HG03521 (cell line): ENCODE data around the gene ORMDL2.
"Not testable (repeated sequence)": the region's sequence is repeated elsewhere in the genome, so short reads cannot be mapped to it uniquely, and the experiment has no call there.

Experiments used
- ATAC-seq: cut with Tn5 transposase; IDR thresholded peaks from one replicate; pipeline ENCODE4 v1.9.1; 2021; ENCODE audit warnings: mild to moderate bottlenecking, moderate library complexity; ENCODE audit not compliant: unreplicated experiment

Gene ORMDL2

GRCh38 chr12:55827806-55828205 is 10.0 kb downstream of the ORMDL2 start:
- no peak for ATAC-seq

DNA sequence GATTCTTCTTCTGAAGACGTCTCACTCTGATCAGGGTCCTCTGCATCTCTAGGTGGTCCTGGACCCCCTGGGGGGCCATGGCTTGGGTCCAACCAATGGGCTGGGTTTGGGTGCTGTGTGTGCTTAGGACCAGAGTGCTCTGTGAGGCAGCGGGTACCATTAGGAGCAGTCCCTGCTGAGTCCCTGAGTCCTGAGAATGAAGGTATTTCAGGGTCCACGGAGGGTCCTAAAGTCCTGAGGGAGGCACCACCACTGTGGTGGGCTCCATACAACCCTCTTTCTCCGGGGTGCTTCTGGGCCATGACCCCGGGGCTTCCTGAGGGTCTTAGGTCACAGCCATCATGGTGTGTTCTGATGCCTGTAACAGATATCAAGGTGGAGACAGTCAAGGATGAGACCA is 10.5 kb downstream of the ORMDL2 start:
- ATAC-seq = no peak

GRCh38 chr12:55829967-55830600 is 12.2 kb downstream of the ORMDL2 start:
- ATAC-seq = peak; percentile 14

- no peak for ATAC-seq
These were observed 13.0 kb downstream of the ORMDL2 start for GRCh38 chr12:55830601-55831446.

DNA sequence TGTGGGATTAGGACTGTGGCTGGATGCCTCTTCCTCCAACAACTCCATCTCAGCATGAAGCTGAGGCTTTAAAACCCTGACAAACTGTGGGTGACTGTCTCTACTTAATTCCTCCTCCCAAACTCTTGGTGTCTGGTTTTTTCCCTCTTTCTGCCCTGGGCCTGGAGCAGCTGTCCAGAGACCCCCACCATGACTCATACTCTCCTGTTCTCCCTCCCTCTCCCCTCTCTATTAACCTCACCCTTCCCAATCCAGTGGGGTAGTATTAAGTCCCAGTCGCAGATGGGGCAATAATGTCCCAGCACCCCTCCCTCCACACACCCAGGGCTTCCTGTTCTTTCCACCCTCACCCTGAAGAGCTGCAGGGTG is 13.6 kb downstream of the ORMDL2 start:
- ATAC-seq = no peak

DNA sequence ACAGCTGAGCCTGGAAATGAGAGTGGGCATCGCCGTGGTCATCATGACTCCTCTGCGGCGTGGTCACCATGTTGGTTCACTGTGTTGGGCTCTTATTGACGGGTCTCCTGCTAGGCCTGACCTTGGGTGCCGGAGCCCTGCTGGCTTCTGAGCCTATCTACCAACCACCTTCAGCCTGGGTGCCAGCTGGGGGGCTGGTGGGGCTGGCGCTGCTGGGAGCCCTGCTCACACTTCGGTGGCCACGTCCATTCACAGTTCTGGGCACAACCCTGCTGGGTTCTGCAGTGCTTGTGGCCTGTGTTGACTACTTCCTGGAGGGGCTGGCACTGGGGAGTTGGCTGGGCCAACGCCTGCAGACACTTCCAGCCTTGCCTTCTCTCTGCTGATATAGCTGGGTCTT is 15.2 kb downstream of the ORMDL2 start:
- ATAC-seq = no peak

DNA sequence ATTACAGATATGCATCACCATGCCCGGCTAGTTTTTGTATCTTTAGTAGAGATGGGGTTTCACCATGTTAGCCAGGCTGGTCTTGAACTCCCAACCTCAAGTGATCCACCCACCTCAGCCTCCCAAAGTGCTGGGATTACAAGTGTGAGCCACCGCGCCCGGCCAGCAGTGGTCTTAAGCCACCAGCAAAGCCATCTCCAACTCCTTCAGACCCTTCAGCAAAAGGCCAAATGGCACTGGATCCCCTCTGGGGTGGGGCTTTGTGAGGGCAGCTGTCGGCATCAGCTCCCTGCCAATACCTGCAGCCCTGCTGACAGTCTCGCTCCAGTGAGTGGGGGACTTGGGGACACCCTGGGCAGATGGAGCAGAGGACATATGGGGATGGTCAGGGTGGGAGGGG is 16.6 kb downstream of the ORMDL2 start:
- ATAC-seq = not testable (repeated sequence)

GRCh38 chr12:55838361-55838760 is 20.5 kb downstream of the ORMDL2 start:
- no peak for ATAC-seq

GRCh38 chr12:55839345-55840140 is 21.7 kb downstream of the ORMDL2 start:
- ATAC-seq = no peak

DNA sequence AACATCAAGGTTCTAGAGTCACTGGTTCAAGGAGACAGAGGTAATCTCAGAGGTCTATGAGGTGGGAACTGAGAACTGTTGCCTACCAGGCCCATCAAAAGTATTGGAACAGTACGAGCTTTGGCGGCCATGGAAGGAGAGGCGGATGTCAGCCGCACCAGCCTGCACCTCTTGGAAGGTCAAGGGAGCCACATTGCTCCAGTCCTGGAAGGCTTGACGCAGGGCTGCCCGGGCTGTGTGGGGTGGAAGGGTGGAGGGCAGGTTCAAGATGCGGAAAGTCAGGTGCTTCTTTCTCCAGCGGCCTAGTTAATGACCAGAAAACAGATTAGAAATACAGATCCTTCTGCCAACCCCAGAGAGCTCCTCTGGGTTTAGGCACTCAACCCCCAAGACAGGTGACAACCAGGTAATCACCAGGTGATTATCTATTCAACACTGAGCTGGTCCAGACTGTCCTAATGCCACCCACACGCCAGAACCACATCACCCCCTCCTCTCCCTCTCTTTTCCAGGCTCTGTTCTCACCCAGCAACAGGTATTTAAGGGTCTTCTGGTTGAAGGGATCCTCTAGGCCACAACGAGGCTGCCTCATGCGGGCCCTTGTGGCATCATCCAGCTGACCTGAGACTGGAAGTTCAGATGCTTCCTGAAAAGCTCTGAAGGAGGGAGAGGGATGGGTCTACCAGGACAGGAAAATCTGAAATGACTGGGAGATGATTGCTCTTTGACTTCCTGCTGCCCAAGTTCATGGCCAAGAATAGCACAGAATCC is 22.9 kb downstream of the ORMDL2 start:
- no peak for ATAC-seq

GRCh38 chr12:55842681-55843429 is 25.0 kb downstream of the ORMDL2 start, which contains the start of gene MMP19:
MMP19 (minus strand) TSS chr12:55842936; CDS start chr12:55842830, 106 bp downstream.
- no peak for ATAC-seq

DNA sequence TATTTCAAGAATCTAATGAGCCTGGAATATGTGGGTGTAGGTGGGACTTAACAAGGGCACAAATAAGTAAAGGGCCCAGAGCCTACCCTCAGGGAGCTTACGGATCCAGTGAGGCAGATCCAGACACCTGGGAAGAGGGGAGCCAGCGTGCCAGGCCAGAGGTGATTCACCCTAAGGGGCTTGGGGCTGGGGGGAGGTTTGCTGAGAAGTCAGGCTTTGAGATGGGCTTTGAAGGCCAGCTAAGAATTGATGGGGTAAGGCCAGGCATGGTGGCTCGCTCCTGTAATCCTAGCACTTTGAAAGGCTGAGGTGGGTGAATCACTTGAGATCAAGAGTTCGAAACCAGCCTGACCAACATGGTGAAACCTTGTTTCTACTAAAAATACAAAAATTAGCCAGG is 25.6 kb downstream of the ORMDL2 start:
- no peak for ATAC-seq

DNA sequence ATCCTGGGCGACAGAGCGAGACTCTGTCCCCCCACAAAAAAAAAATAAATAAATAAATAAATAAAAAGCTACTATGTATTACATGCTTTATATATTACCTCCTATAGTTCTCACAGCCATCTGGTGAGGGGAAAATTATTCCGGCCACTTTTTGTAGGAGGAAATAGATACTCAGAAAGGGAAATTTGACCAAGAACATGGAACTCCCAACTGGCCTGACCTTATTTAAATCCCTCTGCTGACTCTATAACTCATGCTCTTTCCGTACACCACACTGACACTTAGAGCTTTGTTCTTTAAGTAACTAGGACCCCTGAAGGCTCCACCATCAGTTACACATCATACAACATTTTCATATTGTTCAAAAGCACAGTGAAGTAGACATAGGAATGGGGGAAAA is 27.1 kb downstream of the ORMDL2 start:
- ATAC-seq = no peak

- ATAC-seq = no peak
These were observed 27.5 kb downstream of the ORMDL2 start for GRCh38 chr12:55845361-55845760.

- ATAC-seq = no peak
These were observed 28.1 kb downstream of the ORMDL2 start for GRCh38 chr12:55845785-55846496.

DNA sequence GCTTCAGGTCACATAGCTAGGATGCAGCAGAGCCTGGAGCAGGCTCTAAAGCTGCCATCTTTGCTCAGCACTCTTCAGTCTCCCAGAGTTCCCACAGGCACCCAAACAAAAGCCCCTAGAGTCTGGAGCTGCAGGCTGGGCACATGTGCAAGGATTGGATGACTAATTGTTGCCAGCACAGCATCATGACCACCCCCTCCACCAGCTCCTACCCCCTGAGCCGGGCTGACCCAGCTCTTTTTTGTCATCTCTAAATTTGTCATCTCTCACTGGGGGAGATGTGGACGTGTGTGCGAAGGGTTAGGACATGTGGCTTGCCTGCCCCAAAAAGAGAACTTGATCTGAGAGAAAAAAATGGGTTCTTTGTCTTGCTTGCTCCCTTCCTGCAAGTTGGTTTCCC is 29.2 kb downstream of the ORMDL2 start:
- ATAC-seq = no peak

DNA sequence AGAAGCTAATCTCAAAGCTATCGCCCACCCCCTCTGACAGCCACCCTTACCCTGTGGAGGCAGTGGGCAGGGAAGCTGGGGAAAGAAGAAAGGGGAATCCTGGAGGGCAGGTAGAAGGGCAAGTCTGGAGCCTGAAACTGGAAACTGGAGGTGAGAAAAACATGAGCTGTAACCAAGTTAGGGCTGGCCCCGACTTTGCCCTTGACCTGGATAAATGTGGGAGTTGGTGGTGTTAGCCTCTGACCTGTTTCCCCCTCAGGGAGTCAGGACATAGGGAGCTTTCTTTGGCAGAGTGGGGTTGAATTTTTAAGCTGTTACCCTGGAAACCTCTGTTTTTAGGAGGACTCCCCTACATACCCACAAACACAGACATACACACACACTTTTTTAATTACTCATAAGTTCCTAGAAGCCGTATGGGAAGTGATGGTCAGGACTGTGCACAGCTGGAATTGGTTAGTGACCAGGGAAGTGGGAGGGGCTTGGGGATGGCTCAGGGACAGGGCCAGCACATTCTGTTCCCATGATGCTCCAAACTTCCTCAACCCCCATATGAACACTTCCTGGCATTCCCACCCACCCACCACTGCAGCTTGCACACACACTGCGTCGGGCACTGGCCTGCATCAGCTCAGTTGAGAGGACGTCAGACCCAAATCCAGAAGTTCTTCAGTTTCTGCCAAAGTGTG is 29.9 kb downstream of the ORMDL2 start:
- no peak for ATAC-seq

DNA sequence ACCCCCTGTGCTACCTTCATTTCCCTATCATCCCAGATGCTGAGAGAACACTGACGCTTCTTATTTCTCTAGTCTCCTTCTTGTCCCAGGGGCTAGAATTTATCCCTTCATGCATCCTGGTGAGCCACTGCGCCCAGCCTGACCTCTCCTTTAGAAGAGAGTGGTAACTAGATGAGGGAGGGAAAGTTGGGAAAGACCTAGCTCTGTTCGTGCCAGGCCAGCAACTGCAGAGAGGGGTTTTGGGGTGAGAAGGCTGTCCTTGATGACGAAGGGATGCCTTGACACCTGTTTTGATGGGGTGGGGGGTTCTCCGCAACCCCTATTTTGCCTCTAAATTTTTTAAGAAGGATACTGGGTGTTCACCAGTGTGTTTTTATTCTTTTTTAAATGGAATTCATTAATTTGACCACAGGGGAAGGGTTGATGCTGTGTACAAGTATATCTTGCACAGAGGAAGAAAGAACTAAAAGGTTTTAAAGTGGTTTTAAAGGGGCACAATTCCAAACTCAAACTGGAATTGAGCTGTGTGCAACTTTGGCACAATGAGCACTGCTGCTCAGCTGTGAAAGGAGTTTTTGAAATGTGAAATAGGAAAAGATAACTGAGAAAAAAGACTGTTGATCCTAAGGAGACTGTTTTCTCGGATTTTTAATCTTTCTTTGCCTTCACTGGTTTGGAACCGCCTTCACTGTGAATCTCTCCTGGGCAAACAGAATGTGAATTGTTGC is 31.9 kb downstream of the ORMDL2 start:
- no peak for ATAC-seq
